HCT116 (cell line): ENCODE data around the gene SRP19. TPM values are rescaled to one million over a fixed set of nuclear protein-coding genes. Genes with fewer than 3 reads are reported as not detected.

Experiments used
- ATAC-seq: fragments of 200-7000 bp; cut with Tn5 transposase; 2 replicates; pipeline ENCODE4 v1.9.1; 2020; ENCODE audit warnings: mild to moderate bottlenecking, moderate library complexity
- BruUV-seq: library from RNA; stranded (reverse); fragments of 400-500 nt; replicated peaks from 2 replicates; lab custom pipeline; 2021; lab: Mats Ljungman, UMichigan
- CTCF ChIA-PET: fragments of 300-600 bp; sonication (Branson Sonifier 250); formaldehyde crosslinking; loops from one replicate; lab custom pipeline; 2021; ENCODE audit warnings: antibody characterized with exemption; lab: Charles Lee
- POLR2A ChIA-PET: fragments of 300-600, 350-600 bp; sonication (Branson Sonifier 250); formaldehyde crosslinking; loops from one replicate; lab custom pipeline; 2021; ENCODE audit warnings: antibody characterized with exemption; lab: Charles Lee
- RAD21 ChIA-PET, 2 experiments: fragments of 300-600 bp; sonication (Branson Sonifier 250); formaldehyde crosslinking; loops; one replicate each; lab custom pipeline; 2023; ENCODE audit warnings: low total read pairs in 2 of 2; ENCODE audit not compliant: uncharacterized antibody in 2 of 2, unreplicated experiment in 2 of 2, low non-redundant PET in 1 of 2; lab: Charles Lee
- DNase-seq: peaks from one replicate; pipeline ENCODE4 v3.0.0-alpha.2; 2010; ENCODE audit warnings: low read depth, low spot score
- H2AFZ ChIP-seq: fragments of 200-600 bp; shearing (Covaris generic), sonication (generic); 2 replicates; pipeline ENCODE4 v1.6.1; 2017; ENCODE audit warnings: low read depth, mixed run types, mixed read lengths, antibody characterized with exemption, low read length; ENCODE audit not compliant: poor library complexity, severe bottlenecking
- H3K27ac ChIP-seq: 2 replicates; pipeline ENCODE4 v1.5.1; 2012; ENCODE audit warnings: low read depth, low read length
- H3K27me3 ChIP-seq: fragments of 200-600 bp; sonication (generic); 2 replicates; pipeline ENCODE4 v1.6.1; 2016; ENCODE audit warnings: mixed run types, low read length, mixed read lengths; ENCODE audit not compliant: insufficient read depth
- H3K36me3 ChIP-seq, 2 experiments: fragments of 200-500 bp in 1 of 2; fragments of 200-600 bp in 1 of 2; sonication (Bioruptor generic) in 1 of 2; sonication (generic) in 1 of 2; 2 replicates each; pipeline versions ENCODE4 v1.5.1 to v1.6.1; 2014 to 2016; ENCODE audit warnings: low read length in 2 of 2, inconsistent platforms in 1 of 2, mixed read lengths in 1 of 2, mixed run types in 1 of 2; ENCODE audit not compliant: insufficient read depth in 2 of 2, control insufficient read depth in 1 of 2
- H3K4me1 ChIP-seq, 2 experiments: fragments of 200-600 bp in 1 of 2; sonication (generic) in 1 of 2; 2 replicates each; pipeline versions ENCODE4 v1.5.1 to v1.6.1; 2012 to 2017; ENCODE audit warnings: low read length in 2 of 2, inconsistent platforms in 1 of 2, mild to moderate bottlenecking in 1 of 2, mixed read lengths in 1 of 2, mixed run types in 1 of 2, moderate library complexity in 1 of 2; ENCODE audit not compliant: insufficient read depth in 2 of 2, control insufficient read depth in 1 of 2
- H3K4me2 ChIP-seq: fragments of 200-600 bp; sonication (generic); 2 replicates; pipeline ENCODE4 v1.6.1; 2017; ENCODE audit warnings: mixed run types, low read length, mixed read lengths
- H3K4me3 ChIP-seq, 2 experiments: fragments of 200-600 bp in 1 of 2; sonication (generic) in 1 of 2; replicated peaks in 1 of 2; 2 replicates each; pipeline ENCODE4 v1.5.1; 2011 to 2016; ENCODE audit warnings: low read length in 2 of 2, control low read depth in 1 of 2, low read depth in 1 of 2, mild to moderate bottlenecking in 1 of 2, mixed read lengths in 1 of 2, mixed run types in 1 of 2
- H3K79me2 ChIP-seq: fragments of 200-600 bp; sonication (generic); 2 replicates; pipeline ENCODE4 v1.6.1; 2017; ENCODE audit warnings: mild to moderate bottlenecking, mixed run types, low read length, moderate library complexity, mixed read lengths; ENCODE audit not compliant: insufficient read depth
- H3K9ac ChIP-seq: fragments of 200-600 bp; sonication (generic); 2 replicates; pipeline ENCODE4 v1.6.1; 2016; ENCODE audit warnings: low read length, mixed read lengths
- H3K9me2 ChIP-seq: fragments of 200-600 bp; sonication (generic), shearing (Covaris generic); 2 replicates; pipeline ENCODE4 v1.6.1; 2017; ENCODE audit warnings: mixed run types, mild to moderate bottlenecking, moderate library complexity; ENCODE audit not compliant: insufficient read depth
- H3K9me3 ChIP-seq, 2 experiments: fragments of 200-500 bp in 1 of 2; fragments of 200-600 bp in 1 of 2; sonication (Bioruptor generic) in 1 of 2; sonication (generic) in 1 of 2; 2 replicates each; pipeline ENCODE4 v1.6.1; 2014 to 2017; ENCODE audit warnings: low read length in 2 of 2, mixed read lengths in 2 of 2, inconsistent platforms in 1 of 2, low read depth in 1 of 2, mild to moderate bottlenecking in 1 of 2, mixed run types in 1 of 2, moderate library complexity in 1 of 2; ENCODE audit not compliant: control insufficient read depth in 1 of 2, insufficient read depth in 1 of 2
- H4K20me1 ChIP-seq: fragments of 200-600 bp; sonication (generic), shearing (Covaris generic); 2 replicates; pipeline ENCODE4 v1.6.1; 2017; ENCODE audit warnings: mixed run types, mild to moderate bottlenecking, moderate library complexity; ENCODE audit not compliant: insufficient read depth
- CTCF ChIP-seq, 3 experiments: fragments of 200-600 bp in 1 of 3; sonication (generic) in 1 of 3; IDR thresholded peaks in 2 of 3; conservative IDR thresholded peaks in 1 of 3; 2 replicates each; pipeline ENCODE4 v1.5.1; 2012 to 2017; ENCODE audit warnings: low read depth in 2 of 3, low read length in 2 of 3, antibody characterized with exemption in 1 of 3, borderline replicate concordance in 1 of 3, control low read depth in 1 of 3, mild to moderate bottlenecking in 1 of 3, mixed read lengths in 1 of 3, mixed run types in 1 of 3, moderate library complexity in 1 of 3; ENCODE audit not compliant: insufficient read depth in 1 of 3
- JUND ChIP-seq: IDR thresholded peaks from 2 replicates; pipeline ENCODE4 v1.6.1; 2012
- MAX ChIP-seq: IDR thresholded peaks from 2 replicates; pipeline ENCODE4 v1.6.1; 2012
- POLR2AphosphoS5 ChIP-seq: IDR thresholded peaks from 2 replicates; pipeline ENCODE4 v1.6.1; 2011; ENCODE audit warnings: mild to moderate bottlenecking, low read depth, low read length, moderate library complexity
- REST ChIP-seq: IDR thresholded peaks from 2 replicates; pipeline ENCODE4 v1.6.1; 2012; ENCODE audit warnings: low read depth
- SRF ChIP-seq: IDR thresholded peaks from 2 replicates; pipeline ENCODE4 v1.6.1; 2012; ENCODE audit warnings: low read depth
- YY1 ChIP-seq: IDR thresholded peaks from 2 replicates; pipeline ENCODE4 v1.6.1; 2011; ENCODE audit warnings: low read length, low read depth, moderate library complexity, mild to moderate bottlenecking; ENCODE audit not compliant: insufficient replicate concordance; ENCODE audit errors: extremely low read depth
- ZFX ChIP-seq: fragments of 450-650 bp; IDR thresholded peaks from 2 replicates; pipeline ENCODE4 v1.6.1; 2017
- ZNF274 ChIP-seq: fragments of 200-500 bp; sonication (Bioruptor generic); IDR thresholded peaks from 2 replicates; pipeline ENCODE4 v1.6.1; 2014; ENCODE audit warnings: mild to moderate bottlenecking, low read depth, low read length, inconsistent platforms
- intact Hi-C: fragments of 100-400 bp; cut with micrococcal nuclease; formaldehyde crosslinking; loops from 2 replicates; pipeline ENCODE4 v1.10.0; 2022
- total RNA-seq: library from RNA; stranded (reverse); gene quantifications from one replicate; pipeline ENCODE4 v1.2.1, GENCODE V29; 2021; ENCODE audit not compliant: unreplicated experiment

The SRP19 gene
- total RNA-seq, 1 experiment from 2014 or later: 45.3 TPM

- intact Hi-C loops: no loop called here
- no TSS peak for BruUV-seq
- CTCF ChIA-PET: no interaction called here
- TF ChIP-seq ZNF274 (no peak), JUND (no peak), YY1 (no peak), ZFX (no peak), SRF (no peak), REST (no peak), MAX (no peak), CTCF (IDR thresholded peaks at IDR 0.05 in 2 of 3, conservative IDR thresholded peaks at IDR 0.05 in 1 of 3; ENCODE audit: borderline replicate concordance in 1 of 3, insufficient read depth in 1 of 3, low read depth in 2 of 3, low read length in 2 of 3) (no peak), POLR2AphosphoS5 (no peak)
- no peak overlapping the region for H3K9ac ChIP-seq
- peaks cover 51% of the 10 kb centered on the region for H3K79me2 ChIP-seq
- H3K9me3 ChIP-seq: no peaks in the 10 kb centered on the region
- no peak for ATAC-seq
- no peak overlapping the region for H3K27ac ChIP-seq
- H3K4me2 ChIP-seq: no peak overlapping the region
- H2AFZ ChIP-seq: no peak overlapping the region
- POLR2A ChIA-PET: no interaction called here
- H3K4me1 ChIP-seq: peaks cover 8 to 22% of the 10 kb centered on the region in 2 experiments
- peaks cover 36 to 41% of the 10 kb centered on the region in 2 experiments for H3K36me3 ChIP-seq
- H3K27me3 ChIP-seq: no peaks in the 10 kb centered on the region
- H3K4me3 ChIP-seq: no peak overlapping the region
- no peak for DNase-seq
- RAD21 ChIA-PET: no interaction called here
- H3K9me2 ChIP-seq: no peaks in the 10 kb centered on the region
- H4K20me1 ChIP-seq: no peaks in the 10 kb centered on the region; the same call in 1 of the 2 replicates
These were observed 2.5 kb downstream of the SRP19 start for GRCh38 chr5:112863549-112863948.
